NCI-H524 treated with DMSO at 0.1 percent for 48 hours (cell line): ENCODE data around the gene ASCC1.
"Not testable (repeated sequence)": the region's sequence is repeated elsewhere in the genome, so short reads cannot be mapped to it uniquely, and the experiment has no call there.

Experiments used
- DNase-seq: peaks from one replicate; lab custom pipeline; 2025; lab: John Stamatoyannopoulos, UW

ASCC1 gene

DNA sequence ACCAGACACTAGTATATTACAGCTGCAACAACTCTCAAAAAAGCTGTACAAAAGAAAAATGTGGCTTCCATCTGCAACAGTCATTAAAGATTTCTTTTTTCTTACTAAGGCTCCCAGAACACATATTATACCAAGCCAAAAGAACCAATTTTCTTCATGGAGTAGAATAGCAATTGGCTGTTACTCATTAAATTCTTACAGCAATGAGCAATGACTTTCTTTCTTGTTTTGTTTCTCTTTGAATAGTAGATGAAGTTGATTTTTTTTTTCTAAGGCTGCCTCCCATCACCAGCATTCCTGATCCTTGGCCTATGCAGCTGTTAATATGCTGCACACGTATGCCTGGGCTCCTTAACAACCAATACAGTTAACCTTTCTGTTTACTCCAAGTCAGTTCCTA is 91.1 kb downstream of the ASCC1 start:
- DNase-seq = no peak

DNA sequence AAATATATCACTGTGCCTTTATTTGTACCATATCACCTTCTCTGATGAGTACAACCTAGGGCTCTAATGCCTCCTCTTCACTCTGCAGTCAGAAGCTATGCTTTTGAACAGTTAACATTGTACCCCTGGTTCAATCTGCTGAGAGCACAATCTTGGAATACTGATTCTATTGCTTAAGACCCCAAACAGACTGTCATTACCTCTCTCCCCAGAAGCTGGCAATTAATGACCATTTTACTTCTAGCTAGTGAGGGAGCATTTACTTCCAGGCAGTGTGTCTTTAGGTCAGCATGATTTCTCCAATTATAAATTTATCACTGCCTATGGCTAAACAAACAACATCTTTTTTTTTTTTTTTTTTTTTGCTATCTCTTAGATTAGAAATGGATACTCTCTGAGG is 91.7 kb downstream of the ASCC1 start:
- DNase-seq = no peak

DNA sequence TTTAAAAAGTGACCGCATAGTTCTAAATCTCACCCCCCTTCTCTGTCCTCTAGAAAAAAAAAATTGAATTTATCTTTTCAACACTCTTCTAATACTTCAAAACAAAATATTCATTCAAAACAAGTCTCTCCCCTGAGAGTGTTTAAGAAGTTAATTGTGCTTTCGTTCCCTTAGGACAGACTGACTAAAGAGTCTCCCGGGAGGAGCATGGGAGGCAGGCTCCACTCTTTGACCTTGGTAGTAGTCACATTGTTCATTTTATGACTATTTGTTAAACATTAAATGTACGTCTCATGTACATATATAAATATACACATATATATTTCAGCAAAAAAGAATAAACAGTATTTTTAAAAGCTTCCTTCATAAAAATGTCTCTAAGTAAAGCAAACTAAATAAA is 92.5 kb downstream of the ASCC1 start:
- DNase-seq = no peak

DNA sequence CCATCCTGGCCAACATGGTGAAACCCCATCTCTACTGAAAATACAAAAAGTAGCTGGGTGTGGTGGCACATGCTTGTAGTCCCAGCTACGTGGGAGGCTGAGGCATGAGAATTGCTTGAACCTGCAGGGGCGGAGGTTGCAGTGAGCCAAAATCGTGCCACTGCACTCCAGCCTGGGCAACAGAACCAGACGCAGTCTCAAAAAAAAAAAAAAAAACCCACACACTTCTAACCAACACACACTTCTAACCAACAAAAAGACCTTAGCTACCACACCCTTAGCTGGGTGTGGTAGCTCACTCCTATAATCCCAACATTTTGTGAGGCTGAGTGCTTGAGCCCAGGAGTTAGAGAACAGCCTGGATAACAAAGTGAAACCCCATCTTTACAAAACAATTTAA is 93.9 kb downstream of the ASCC1 start:
- DNase-seq = no peak

DNA sequence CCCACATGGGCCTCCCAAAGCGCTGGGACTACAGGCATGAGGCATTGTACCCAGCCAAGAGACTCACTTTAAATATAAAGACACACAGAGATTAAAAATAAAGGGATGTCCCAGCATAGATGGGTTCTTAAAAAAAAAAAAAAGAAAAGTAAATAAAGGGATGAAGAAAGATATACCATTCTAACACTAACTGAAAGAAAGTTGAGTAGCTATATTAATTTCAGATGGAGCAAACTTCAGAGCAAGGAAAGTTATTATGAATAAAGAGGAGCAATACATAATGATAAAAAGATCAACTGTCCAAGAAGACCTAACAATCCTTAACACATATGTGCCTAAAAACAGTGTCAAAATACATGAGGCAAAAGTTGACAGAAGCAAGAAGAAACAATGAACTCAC is 94.7 kb downstream of the ASCC1 start:
- no peak for DNase-seq

DNA sequence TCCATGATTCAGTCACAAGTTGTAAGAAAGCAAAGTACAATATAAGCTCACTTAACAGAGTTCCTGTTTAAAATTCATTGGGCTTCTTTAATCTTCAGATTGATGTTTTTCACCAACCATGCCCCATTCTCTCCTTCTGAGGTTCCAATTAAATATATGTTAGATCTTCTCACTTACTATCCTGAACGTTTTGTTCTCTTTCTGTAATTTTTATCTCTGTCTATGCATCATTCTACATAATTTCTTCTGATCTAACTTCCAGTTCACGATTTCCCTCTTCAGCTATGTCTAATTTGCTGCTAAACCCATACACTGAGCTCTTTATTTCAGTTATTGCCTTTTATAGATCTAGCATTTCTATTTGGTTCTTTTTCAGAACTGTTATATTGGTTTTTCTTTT is 99.7 kb downstream of the ASCC1 start:
- DNase-seq = no peak

DNA sequence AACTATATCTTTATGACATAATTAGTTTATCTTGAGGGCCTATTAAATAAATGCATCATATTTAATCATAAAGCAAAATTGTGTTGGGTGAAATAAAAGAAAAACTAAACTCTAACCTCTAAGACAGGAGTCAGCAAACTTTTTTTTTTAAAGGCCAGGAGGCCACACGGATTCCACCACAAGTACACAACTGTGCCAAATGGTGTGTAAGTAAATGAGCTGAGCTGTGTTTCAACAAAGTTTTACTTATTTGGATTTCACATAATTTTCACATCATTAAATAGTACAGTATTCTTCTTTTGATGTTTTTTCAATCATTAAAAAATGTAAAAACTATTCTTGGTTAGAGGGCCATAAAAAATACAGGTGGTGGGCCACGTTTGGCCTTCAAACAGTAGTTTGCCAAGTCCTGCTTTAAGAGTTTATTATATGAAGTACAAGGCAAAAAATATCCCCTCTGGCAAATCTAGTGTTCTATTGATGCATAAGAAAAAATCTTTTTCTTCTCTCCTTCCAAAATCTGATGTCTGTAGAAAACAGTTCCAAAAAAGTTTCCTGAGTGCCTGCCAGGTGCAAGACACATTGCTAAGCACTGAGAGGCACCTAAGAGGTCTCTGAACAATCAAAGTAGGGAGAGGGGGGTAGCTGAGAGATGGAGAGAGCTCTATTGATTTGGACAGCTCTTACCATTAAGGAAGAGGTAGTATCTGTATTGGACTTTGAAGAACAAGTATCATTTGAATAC is 101.2 kb downstream of the ASCC1 start:
- no peak for DNase-seq

DNA sequence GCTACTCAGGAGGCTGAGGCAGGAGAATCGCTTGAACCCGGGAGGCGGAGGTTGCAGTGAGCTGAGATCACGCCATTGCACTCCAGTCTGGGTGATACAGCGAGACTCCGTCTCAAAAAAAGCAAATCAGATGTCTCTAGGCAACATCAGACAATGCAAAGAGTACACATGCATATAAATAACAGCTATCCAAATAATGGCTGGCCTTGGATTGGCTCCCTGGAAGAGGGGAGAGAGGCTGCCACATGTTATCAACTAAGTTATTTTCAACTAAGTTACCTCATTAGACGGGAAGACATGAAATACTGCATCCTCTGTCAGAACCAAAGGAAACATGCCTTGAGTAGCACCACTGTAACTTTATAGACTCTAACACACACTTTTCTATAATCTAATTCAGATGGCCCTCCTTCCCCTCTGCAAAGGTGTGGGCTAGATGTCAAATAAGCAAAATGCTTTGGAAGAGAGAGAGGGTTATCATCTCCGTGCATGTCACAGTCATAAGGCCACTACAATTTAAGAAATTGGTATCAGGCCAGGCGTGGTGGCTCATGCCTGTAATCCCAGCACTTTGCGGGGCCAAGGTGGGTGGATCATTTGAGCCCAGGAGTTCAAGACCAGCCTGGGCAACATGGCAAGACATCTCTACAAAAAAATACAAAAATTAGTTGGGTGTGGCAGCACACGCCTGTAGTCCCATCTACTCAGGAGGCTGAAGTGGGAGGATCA is 105.2 kb downstream of the ASCC1 start:
- DNase-seq = no peak

DNA sequence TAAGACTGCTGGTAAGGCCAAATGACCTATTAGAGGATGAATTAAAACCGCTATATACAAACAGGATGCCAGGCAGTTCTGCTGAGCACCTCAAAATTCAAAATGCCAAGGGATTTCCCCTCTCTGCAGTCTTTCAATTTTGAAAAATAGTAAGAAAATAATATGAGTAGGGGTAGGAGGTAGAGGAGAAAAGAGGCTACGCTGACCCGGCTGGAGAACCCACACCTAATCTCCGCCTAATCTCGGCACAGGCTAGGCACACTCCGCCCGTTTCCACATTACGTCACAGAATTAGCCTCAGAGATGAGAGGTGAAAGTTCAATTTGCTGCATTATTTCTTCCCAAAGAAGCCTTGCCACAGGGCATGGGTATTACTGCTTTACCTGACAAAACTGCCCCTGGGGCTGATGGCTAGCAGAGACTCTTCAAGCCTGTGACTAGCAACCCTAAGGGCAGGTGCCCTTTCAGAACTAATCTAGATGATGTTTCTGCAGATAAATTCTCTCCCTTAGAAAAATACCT is 106.4 kb downstream of the ASCC1 start:
- DNase-seq = no peak

DNA sequence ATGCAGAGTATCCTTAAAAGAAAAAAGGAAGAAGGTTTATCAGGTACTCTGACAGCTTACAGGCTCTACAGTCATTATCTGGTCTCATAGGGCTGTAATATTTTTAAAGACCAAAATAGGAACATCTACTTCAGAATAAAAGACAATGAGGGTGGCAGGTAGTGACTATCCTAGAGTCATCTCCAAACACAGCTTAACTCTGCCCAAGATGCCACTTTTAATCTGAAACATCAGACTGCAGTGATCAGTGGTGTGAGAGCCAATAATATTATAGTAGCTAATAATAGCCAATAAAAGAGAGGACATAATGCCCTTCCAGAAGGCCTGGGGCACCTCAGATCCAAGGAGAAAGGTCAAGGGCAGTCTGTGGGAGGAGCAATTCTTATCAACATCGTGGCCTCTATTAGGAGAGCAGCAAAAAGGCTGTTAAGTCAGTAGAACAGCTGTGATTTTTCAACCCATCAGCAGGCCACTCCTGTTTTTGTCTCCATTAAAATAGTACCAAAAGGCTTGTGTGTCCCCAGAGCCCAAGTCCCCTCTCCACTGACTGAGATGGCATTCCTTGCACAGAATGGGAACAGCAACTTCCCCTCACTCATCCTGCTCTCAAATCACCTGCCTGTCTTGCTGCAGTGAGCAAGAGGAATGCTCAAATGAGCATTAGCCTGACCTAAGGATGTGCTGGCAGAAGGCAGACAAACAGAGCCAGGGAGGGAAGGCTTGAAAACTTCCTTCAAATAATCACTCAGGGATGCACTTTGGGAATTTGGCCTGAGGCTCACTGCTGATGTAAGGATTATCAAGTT is 107.0 kb downstream of the ASCC1 start:
- no peak for DNase-seq

DNA sequence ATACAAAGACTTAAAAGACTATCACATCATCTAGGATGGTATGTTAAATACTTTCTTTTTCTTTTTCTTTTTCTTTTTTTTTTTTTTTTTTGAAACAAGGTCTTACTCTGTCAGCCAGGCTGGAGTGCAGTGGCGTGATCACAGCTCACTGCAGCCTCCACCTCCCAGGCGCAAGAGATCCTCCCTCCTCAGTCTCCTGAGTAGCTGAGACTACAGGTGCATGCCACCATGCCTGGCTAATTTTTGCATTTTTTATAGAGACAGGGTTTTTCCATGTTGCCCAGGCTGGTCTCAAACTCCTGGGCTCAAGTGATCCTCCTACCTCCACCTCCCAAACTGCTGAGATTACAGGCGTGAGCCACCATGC is 108.1 kb downstream of the ASCC1 start:
- not testable (repeated sequence) for DNase-seq

DNA sequence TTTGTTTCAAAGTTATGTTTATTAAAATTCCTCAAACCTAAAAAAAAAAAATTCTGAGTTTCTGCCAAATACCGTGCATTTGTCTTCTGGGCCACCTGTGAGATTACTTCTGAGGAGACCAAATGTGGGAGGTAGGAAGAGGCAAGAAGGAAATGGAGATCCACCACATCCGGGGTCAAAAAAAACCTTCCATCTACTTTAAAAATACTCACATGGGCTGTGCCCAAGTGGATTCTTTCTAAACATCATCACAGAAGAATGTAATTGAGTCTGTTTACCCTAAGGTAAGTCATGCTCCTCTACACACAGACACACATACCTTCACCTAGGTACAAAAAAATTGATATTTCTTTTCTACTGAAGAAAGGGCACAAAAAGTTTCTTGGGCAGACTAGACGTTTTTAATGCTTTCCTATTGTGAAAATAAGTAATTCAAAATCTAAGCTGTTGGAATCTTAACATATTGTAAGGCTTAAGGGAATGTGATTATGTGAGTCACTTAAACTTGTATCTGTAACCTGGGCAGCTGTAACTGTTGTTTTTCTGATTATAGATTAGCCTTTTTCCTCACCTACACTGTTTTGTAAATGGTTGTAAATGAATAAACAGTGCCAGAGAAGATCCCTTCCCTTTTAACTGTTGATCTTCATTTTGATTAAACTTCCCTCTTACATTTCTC is 108.6 kb downstream of the ASCC1 start:
- no peak for DNase-seq

DNA sequence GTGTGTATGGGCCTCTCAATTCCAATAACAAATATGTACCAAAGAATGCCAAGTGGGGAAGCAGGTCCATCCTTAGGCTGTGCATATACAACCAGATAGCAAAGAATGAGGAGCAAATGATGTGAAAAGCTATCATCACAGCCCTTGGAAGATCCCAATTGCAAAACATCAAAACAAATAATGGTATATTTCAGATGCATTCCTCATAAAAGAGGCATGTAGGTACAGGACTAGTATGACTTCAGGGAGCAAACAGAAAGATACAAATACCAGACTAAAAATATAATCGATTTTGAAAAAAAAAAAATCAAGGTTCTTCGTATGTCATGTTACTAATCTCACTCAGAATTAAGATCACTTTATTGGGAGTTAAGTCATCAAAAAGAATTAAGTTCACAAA is 109.2 kb downstream of the ASCC1 start:
- DNase-seq = no peak

DNA sequence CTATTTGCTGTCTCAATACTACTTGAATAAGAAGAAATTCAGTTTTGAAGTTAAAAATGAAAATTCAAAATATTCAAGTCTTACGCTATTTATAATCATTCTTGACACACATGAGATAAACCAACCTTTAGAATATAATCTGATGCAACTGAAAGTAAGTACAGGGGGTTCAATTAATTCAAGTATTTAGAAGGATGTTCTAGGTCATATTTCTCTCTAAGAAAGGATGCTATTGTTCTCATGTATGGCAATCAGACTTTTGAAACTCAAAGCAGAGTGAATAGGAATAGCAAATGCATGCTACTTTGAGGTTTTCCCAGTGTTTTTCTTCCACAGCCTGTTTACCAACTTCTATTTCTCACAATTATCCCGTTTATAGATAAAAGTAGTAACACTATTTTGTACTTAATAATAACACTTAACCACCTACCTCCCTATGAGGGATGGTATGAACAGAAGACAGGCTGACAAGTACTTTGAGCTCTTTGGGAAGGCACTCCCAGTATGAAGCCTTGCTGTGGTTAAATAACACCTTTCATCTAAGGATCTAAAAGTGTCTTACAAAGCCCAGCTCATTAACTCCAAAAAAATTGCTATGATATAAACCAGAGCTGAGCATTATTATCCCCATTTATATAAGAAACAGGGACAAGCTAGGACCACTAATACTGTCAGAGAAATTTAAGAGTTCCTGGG is 109.8 kb downstream of the ASCC1 start:
- no peak for DNase-seq

DNA sequence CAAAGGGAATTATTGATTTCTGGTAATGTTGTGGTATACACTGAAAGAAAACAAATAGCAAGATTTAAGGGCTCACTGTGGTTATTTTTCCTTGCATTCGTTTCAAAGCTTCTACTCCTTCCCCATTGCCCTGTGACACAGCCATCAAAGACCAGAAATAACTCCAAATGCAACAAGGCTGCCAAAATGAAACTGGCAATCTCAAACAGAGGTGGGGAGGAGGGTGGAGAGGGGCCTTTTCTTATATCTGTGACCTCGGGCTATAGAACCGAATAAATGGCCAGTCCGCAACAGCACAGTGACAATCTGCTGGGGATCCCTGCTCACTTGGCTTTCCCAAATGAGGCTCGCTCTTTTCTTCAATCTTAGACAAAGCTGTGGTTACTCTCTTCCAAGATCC is 110.4 kb downstream of the ASCC1 start:
- DNase-seq = no peak

DNA sequence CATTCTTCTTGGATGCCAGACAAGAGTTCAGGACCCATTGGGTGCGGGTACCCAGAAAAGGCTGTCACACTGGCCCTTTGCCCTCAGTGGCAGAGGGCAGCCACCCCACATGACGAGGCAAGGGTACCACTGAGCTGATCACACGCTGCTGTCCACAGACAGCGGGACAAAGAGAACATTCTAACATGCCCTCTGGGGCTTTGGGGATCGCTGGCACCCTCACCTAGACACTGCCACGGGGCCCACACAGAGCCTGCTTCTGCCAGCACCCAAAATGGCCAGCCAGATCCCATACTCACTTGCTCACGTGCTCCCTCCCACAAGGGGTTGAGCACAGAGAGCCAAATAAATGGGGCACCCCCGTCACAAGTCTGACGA is 111.0 kb downstream of the ASCC1 start:
- no peak for DNase-seq

DNA sequence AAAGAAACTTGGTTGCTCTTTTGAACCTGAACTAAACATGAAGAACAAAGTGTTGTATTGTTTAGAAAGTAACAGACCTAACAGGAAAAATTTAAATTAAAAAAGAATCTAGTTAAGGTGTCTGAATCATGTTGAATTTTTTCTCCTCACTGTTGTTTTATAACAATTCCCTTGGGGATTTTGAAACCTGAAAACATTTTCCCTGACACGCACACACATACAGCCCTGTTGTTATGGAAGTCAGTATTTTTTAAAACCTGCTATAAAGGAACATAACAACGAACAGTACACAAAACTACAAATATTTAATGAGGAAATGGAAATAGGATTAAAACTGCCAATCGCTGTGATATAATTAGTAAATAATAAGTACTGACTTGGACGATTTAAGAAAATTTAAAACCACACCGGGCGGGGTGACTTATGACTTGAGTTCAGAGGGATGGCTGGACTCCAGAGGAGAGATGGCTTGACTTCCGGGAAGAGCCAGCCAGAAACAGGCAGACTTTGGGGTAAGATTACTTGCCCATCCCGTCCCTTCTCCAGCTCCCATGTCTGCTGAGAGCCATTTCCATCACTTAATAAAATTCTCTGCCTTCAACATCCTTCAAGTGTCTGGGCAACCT is 111.5 kb downstream of the ASCC1 start:
- no peak for DNase-seq

DNA sequence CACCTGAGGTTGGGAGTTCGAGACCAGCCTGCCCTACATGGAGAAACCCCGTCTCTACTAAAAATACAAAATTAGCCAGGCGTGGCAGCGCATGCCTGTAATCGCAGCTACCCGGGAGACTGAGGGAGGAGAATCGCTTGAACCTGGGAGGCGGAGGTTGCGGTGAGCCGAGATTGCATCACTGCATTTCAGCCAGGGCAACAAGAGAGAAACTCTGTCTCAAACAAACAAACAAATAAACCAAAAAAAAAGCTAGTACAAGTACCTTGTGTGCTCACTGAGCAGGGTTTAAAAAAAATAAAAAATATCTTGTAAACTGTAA is 116.5 kb downstream of the ASCC1 start:
- no peak for DNase-seq

DNA sequence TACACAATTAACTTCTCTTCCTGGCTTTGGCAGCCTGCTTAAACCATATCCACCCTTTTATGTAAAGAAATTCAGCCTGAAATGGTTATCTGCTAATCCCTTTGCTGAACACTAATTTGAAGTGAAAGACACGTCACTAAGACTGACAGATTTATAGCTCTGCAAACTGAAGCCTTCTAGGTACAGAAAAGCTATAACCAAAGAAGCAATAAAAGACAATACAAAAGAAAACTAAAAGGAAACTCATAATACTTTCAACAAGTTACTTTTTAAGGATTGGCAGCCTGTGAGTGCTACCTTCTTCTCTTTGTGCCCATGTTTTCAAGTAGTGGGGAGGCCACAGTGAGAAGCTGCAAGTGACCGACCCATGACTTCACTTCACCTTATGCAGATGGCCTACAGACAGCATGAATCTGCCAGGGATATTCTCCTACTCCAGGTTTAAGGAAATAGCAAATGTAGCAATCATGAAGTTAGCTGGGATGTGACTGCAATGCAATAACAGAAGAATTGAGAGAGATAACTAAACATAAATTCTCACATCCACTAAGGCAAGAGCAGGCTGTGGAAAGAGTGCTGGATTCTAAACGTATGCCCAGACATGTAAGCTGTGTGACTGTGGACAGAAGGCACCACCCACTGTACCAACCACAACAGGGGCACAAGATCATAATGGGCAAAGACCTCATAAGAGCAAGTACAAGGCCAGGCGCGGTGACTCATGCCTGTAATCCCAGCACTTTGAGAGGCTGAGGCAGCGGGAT is 117.1 kb downstream of the ASCC1 start:
- DNase-seq = no peak

DNA sequence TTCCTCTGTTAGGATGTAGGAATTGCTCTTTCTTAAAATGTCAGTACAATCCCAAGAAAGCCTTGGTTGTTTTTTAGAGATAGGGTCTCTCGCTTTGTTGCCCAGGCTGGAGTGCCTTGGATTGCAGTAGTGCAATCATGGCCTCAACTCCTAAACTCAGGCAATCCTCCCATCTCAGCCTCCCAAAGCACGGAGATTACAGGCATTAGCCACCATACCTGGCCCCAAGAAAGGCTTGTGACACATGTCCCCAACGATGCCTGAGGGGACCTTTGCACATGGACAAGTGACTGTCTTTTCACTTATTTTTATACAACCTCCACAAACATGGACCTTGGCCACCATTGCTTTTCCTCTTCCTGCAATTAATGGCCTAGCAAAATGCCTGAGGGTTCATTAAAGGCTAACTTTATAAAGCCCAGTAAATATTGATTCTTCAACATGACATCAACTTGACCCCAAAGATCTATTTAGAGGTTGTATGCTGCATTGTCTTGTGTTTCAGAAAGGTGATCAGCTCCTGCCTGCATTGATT is 117.7 kb downstream of the ASCC1 start:
- no peak for DNase-seq
